OCI-LY7 (cell line): ENCODE results near the gene DOCK1. TPM values are rescaled to one million over a fixed set of nuclear protein-coding genes. Genes with fewer than 3 reads are reported as not detected.

Source experiments
- BruUV-seq: library from RNA; stranded (reverse); fragments of 400-500 nt; replicated peaks from 2 replicates; lab custom pipeline; 2021; lab: Mats Ljungman, UMichigan
- CTCF ChIA-PET: fragments of 300-600 bp; sonication (Branson Sonifier 250); formaldehyde crosslinking; loops from one replicate; lab custom pipeline; 2022; ENCODE audit warnings: antibody characterized with exemption; ENCODE audit not compliant: unreplicated experiment; lab: Charles Lee
- POLR2A ChIA-PET: fragments of 300-600 bp; sonication (Branson Sonifier 250); formaldehyde crosslinking; loops from one replicate; lab custom pipeline; 2022; ENCODE audit warnings: antibody characterized with exemption; lab: Charles Lee
- DNase-seq: peaks from one replicate; pipeline ENCODE4 v3.0.0-alpha.2; 2015; ENCODE audit warnings: low spot score
- H2AFZ ChIP-seq: fragments of 200-600 bp; sonication (generic), shearing (Covaris generic); 2 replicates; pipeline ENCODE4 v1.6.1; 2014; ENCODE audit warnings: mild to moderate bottlenecking, antibody characterized with exemption, low read length, moderate library complexity
- H3K27ac ChIP-seq: fragments of 200-600 bp; sonication (generic); 2 replicates; pipeline ENCODE4 v1.5.1; 2014; ENCODE audit warnings: mixed run types, low read depth, mild to moderate bottlenecking, moderate library complexity, low read length, inconsistent platforms; ENCODE audit not compliant: poor library complexity, severe bottlenecking
- H3K36me3 ChIP-seq: fragments of 200-600 bp; sonication (generic); 2 replicates; pipeline ENCODE4 v1.6.1; 2014; ENCODE audit warnings: mild to moderate bottlenecking, antibody characterized with exemption, low read length, moderate library complexity, mixed read lengths; ENCODE audit not compliant: insufficient read depth
- H3K4me1 ChIP-seq: fragments of 200-600 bp; sonication (generic); 2 replicates; pipeline ENCODE4 v1.5.1; 2014; ENCODE audit warnings: mild to moderate bottlenecking, low read length; ENCODE audit not compliant: insufficient read depth, poor library complexity, severe bottlenecking
- H3K4me2 ChIP-seq: fragments of 200-600 bp; sonication (generic); 2 replicates; pipeline ENCODE4 v1.6.1; 2014; ENCODE audit warnings: mild to moderate bottlenecking, low read length
- H3K4me3 ChIP-seq: fragments of 200-600 bp; sonication (generic); 2 replicates; pipeline ENCODE4 v1.5.1; 2014; ENCODE audit warnings: mild to moderate bottlenecking, low read depth, low read length; ENCODE audit not compliant: poor library complexity, severe bottlenecking
- H3K79me2 ChIP-seq: fragments of 200-600 bp; sonication (generic); 2 replicates; pipeline ENCODE4 v1.6.1; 2016; ENCODE audit warnings: low read depth, mild to moderate bottlenecking, low read length, moderate library complexity, mixed read lengths; ENCODE audit not compliant: insufficient read depth
- H3K9me2 ChIP-seq: fragments of 200-600 bp; sonication (generic); 2 replicates; pipeline ENCODE4 v1.6.1; 2016; ENCODE audit warnings: mild to moderate bottlenecking, low read length, mixed read lengths; ENCODE audit not compliant: insufficient read depth
- H3K9me3 ChIP-seq: fragments of 200-600 bp; sonication (generic); 2 replicates; pipeline ENCODE4 v1.6.1; 2014; ENCODE audit warnings: mild to moderate bottlenecking, mixed run types, low read length, mixed read lengths
- H4K20me1 ChIP-seq: fragments of 200-600 bp; sonication (generic); 2 replicates; pipeline ENCODE4 v1.6.1; 2014; ENCODE audit warnings: mild to moderate bottlenecking, antibody characterized with exemption, low read length, moderate library complexity, mixed read lengths; ENCODE audit not compliant: insufficient read depth
- EZH2phosphoT487 ChIP-seq: fragments of 200-600 bp; sonication (generic); IDR thresholded peaks from 2 replicates; pipeline ENCODE4 v1.6.1; 2018; ENCODE audit warnings: low read depth, borderline replicate concordance, mild to moderate bottlenecking, mixed run types, antibody characterized with exemption, low read length, moderate library complexity, mixed read lengths
- intact Hi-C: fragments of 100-400 bp; cut with micrococcal nuclease; formaldehyde crosslinking; loops from one replicate; pipeline ENCODE4 v1.10.0; 2022; ENCODE audit not compliant: unreplicated experiment
- total RNA-seq, 2 experiments: library from RNA; depleted of rRNA in 1 of 2; stranded (reverse); fragments of >200 nt in 1 of 2; shearing (Covaris generic) in 1 of 2; gene quantifications; 2 replicates each; pipeline ENCODE4 v1.2.3, GENCODE V29; 2014 to 2022
- TF ChIP-seq, protein P1 (sequence below): fragments of 200-600 bp; sonication (generic); conservative IDR thresholded peaks from 2 replicates; pipeline ENCODE4 v1.5.1; 2014; ENCODE audit warnings: mild to moderate bottlenecking, antibody characterized with exemption, low read length, moderate library complexity, mixed read lengths

DOCK1 gene
- total RNA-seq, 2 experiments from 2014 or later = not detected

DNA sequence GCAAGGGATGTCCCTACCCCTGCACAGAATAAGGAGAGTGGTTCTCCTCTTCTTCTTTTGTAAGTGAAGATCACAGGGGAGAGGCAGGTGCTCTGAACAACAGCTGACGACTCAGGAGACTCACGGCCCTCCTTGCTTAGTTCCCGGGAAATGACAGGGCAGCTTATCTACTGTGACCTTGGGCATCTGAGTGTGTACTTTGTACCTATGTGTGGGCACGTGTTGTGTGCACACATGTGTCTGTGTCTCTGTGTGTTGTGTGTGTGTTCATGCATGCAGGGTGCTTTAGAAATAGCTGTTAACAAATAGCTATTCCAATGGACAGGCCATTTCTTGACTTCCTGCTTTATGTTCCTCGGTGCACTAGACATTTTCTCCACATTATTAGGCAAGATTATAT lies 563.4 kb downstream of the DOCK1 start:
- no peaks in the 10 kb centered on the region for H3K79me2 ChIP-seq
- H3K36me3 ChIP-seq = no peaks in the 10 kb centered on the region
- no peaks in the 10 kb centered on the region for H3K4me1 ChIP-seq
- no peak overlapping the region for H3K4me3 ChIP-seq
- BruUV-seq = no TSS peak
- ChIA-PET POLR2A (no interaction called here), CTCF (no interaction called here)
- H2AFZ ChIP-seq = no peak overlapping the region
- H3K9me2 ChIP-seq = no peaks in the 10 kb centered on the region
- H3K4me2 ChIP-seq = no peak overlapping the region
- no peak for TF ChIP-seq EZH2phosphoT487
- TF ChIP-seq, protein P1, sequence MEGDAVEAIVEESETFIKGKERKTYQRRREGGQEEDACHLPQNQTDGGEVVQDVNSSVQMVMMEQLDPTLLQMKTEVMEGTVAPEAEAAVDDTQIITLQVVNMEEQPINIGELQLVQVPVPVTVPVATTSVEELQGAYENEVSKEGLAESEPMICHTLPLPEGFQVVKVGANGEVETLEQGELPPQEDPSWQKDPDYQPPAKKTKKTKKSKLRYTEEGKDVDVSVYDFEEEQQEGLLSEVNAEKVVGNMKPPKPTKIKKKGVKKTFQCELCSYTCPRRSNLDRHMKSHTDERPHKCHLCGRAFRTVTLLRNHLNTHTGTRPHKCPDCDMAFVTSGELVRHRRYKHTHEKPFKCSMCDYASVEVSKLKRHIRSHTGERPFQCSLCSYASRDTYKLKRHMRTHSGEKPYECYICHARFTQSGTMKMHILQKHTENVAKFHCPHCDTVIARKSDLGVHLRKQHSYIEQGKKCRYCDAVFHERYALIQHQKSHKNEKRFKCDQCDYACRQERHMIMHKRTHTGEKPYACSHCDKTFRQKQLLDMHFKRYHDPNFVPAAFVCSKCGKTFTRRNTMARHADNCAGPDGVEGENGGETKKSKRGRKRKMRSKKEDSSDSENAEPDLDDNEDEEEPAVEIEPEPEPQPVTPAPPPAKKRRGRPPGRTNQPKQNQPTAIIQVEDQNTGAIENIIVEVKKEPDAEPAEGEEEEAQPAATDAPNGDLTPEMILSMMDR = no peak
- H3K9me3 ChIP-seq = no peaks in the 10 kb centered on the region
- DNase-seq = no peak
- no peak overlapping the region for H3K27ac ChIP-seq
- intact Hi-C loops = no loop called here
- H4K20me1 ChIP-seq = no peaks in the 10 kb centered on the region

DNA sequence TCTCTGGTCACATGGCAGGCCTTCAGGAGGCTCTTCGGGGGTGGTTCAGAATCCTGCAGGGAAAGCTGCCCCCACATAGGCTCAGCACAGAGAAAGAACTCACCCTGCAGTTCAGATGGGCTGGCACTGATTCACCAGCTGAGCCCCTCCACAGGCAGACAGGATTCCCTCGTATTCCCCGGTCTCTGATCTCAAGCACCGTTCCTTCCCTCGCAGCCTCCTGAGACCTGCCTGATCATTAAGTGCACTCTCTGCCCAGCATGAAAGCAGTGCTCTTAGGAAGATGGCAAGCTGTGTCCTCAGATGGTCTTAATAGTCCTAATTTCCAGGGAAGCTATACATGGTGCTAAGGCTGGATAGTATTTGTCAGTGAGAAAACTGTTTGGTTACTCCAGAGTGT lies 565.7 kb downstream of the DOCK1 start:
- Histone ChIP-seq H3K4me2 (no peak overlapping the region), H3K9me2 (no peaks in the 10 kb centered on the region), H2AFZ (no peak overlapping the region), H3K4me3 (no peak overlapping the region), H3K79me2 (no peaks in the 10 kb centered on the region), H4K20me1 (no peaks in the 10 kb centered on the region), H3K36me3 (no peaks in the 10 kb centered on the region), H3K9me3 (no peaks in the 10 kb centered on the region), H3K4me1 (no peaks in the 10 kb centered on the region), H3K27ac (no peak overlapping the region)
- POLR2A ChIA-PET = no interaction called here
- no TSS peak for BruUV-seq
- CTCF ChIA-PET = no interaction called here
- no peak for DNase-seq
- intact Hi-C loops = no loop called here
- TF ChIP-seq, protein P1 = no peak
- TF ChIP-seq EZH2phosphoT487 = no peak

DNA sequence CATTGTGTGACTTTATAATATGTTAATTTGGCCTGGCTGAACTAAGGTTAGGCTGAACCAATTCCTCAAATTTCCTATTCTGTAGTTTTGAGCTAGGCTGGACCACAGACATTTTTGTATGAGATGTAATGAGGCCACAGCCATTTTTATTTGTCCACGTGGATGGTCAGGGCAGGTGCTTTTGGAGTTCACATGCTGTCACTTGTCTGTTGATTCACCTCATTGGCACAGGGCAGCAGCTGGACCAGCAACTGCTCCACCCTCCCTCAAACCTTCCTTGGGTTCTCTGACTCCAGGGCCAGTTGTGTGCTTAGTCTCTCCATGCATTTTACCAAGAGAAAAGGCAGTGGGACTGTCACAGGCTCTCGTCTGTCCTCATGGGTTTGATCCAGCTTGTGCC lies 567.7 kb downstream of the DOCK1 start:
- intact Hi-C loops = no loop called here
- Histone ChIP-seq H3K36me3 (no peaks in the 10 kb centered on the region), H3K4me1 (no peaks in the 10 kb centered on the region), H2AFZ (no peak overlapping the region), H3K27ac (no peak overlapping the region), H3K4me3 (no peak overlapping the region), H3K9me2 (no peaks in the 10 kb centered on the region), H4K20me1 (no peaks in the 10 kb centered on the region), H3K9me3 (no peaks in the 10 kb centered on the region), H3K4me2 (no peak overlapping the region), H3K79me2 (no peaks in the 10 kb centered on the region)
- no peak for DNase-seq
- TF ChIP-seq, protein P1 = no peak
- TF ChIP-seq EZH2phosphoT487 = no peak
- CTCF ChIA-PET = no interaction called here
- POLR2A ChIA-PET = no interaction called here
- no TSS peak for BruUV-seq
